ENCODE measurements around the gene ELL.

The ELL gene

DNA sequence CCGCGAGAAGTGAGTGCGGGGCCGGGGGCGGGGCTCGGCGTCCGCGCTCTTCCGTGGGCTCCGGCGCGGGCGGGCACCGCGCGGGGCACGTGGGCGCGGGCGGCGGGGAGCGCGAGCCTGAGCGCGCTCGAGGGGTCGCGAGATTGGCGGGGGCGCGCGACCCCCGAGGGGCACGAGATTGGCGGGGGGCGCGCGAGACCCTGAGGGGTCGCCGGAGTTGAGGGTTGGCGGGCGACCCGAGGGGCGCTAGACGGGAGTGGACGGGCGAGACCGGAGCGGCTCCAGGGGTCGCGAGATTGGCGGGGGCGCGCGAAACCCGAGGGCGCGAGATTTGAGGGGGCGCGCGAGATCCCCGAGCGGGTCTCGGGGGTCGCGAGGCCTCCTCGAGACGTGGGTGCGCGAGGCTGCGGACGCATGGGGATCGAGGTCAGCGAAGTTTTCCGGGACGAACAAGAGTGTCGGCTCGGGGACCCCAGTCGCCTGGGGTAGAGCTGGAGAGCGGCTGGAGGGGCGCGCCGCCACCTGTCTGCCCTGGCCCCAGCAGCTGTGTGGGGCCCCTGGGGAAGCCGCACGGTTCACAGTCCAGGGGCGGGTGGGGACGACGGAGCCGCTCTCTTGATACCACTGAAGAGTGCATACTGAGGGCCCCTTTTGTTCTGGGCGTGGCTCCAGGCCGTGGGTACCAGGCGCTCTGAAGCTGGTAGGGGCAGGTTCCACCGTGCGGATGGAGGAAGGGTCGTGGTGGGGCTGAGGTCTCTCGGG is 102.0 kb downstream of the ELL start:
- Histone ChIP-seq H3K36me3 (replicated peaks in 1 of 2; ENCODE audit: control insufficient read depth in 2 of 2, insufficient read depth in 2 of 2, low read length in 2 of 2) (peaks cover 0 to 15% of the 10 kb centered on the region in 2 donors), H3K9ac (ENCODE audit: low read depth, low read length, poor library complexity) (peak overlapping the region; percentile 91)

GRCh38 chr19:18419195-18419698 is 102.6 kb downstream of the ELL start, which contains the start of gene SSBP4:
Gene SSBP4 (plus strand): TSS chr19:18419398. CDS start chr19:18419649, 251 bp downstream.
- Histone ChIP-seq H2AFZ (ENCODE audit: low read length) (peak within 1 kb of the TSS; percentile 56), H2BK120ac (ENCODE audit: low read depth, low read length) (peak within 1 kb of the TSS; percentile 77), H3K36me3 (replicated peaks in 1 of 2; ENCODE audit: control insufficient read depth in 2 of 2, insufficient read depth in 2 of 2, low read length in 2 of 2) (peaks cover 0 to 15% of the 10 kb centered on the region in 2 donors), H3K79me1 (ENCODE audit: low read depth, low read length) (peaks cover 11% of the 10 kb centered on the region), H3K23ac (ENCODE audit: low read depth, low read length, poor library complexity) (peak within 1 kb of the TSS; percentile 94), H3K4me1 (ENCODE audit: control insufficient read depth in 2 of 2, insufficient read depth in 1 of 2, low read depth in 1 of 2, low read length in 2 of 2) (peaks cover 35 to 70% of the 10 kb centered on the region in 2 donors), H2BK12ac (ENCODE audit: low read length) (peak within 1 kb of the TSS; percentile 90), H4K8ac (ENCODE audit: low read depth, low read length) (no peak within 1 kb of the TSS), H3K27ac (replicated peaks; ENCODE audit: low read length) (no peak within 1 kb of the TSS), H3K4ac (ENCODE audit: low read length) (peak within 1 kb of the TSS; percentile 69), H2AK5ac (ENCODE audit: low read depth, low read length) (peak within 1 kb of the TSS; percentile 91), H3K4me2 (ENCODE audit: insufficient read depth, low read length, poor library complexity, severe bottlenecking) (peak within 1 kb of the TSS; percentile 92), H3K27me3 (ENCODE audit: control insufficient read depth in 3 of 3, insufficient read depth in 3 of 3, low read depth in 1 of 3, low read length in 3 of 3) (peaks cover 0 to 20% (median 0%) of the 10 kb centered on the region in 3 experiments), H3K9ac (ENCODE audit: low read depth, low read length, poor library complexity) (peak within 1 kb of the TSS; percentile 91), H3K9me3 (replicated peaks in 1 of 2; ENCODE audit: control insufficient read depth in 2 of 2, insufficient read depth in 1 of 2, low read depth in 1 of 2, low read length in 2 of 2) (peaks cover 0 to 2% of the 10 kb centered on the region in 2 donors), H2BK15ac (ENCODE audit: low read length) (peak within 1 kb of the TSS; percentile 92), H3K4me3 (ENCODE audit: low read length in 2 of 2) (peak within 1 kb of the TSS; percentile 83 to 86), H2BK5ac (ENCODE audit: low read length) (peak within 1 kb of the TSS; percentile 89), H4K91ac (ENCODE audit: low read depth, low read length, poor library complexity) (peak within 1 kb of the TSS; percentile 56), H3K18ac (ENCODE audit: low read length) (peak within 1 kb of the TSS; percentile 98), H3K14ac (ENCODE audit: low read length) (peak within 1 kb of the TSS; percentile 82)
- WGBS, 2 donors (ENCODE audit: extremely low coverage in 2 of 2, insufficient read length in 2 of 2, insufficient replicate concordance in 1 of 2), result no CpG with 5 or more reads among the region's 80 CpGs
- DNase-seq (ENCODE audit: low spot score), result peak; percentile 76

More for the DNA sequence above, 102.0 kb downstream of the ELL start:
- Histone ChIP-seq H4K8ac (ENCODE audit: low read depth, low read length) (no peak overlapping the region), H3K4me3 (ENCODE audit: low read length in 2 of 2) (peak overlapping the region; percentile 83 to 86), H3K4me2 (ENCODE audit: insufficient read depth, low read length, poor library complexity, severe bottlenecking) (peak overlapping the region; percentile 92), H2BK12ac (ENCODE audit: low read length) (peak overlapping the region; percentile 90), H3K9me3 (replicated peaks in 1 of 2; ENCODE audit: control insufficient read depth in 2 of 2, insufficient read depth in 1 of 2, low read depth in 1 of 2, low read length in 2 of 2) (peaks cover 0 to 2% of the 10 kb centered on the region in 2 donors), H3K23ac (ENCODE audit: low read depth, low read length, poor library complexity) (peak overlapping the region; percentile 53), H3K27ac (replicated peaks; ENCODE audit: low read length) (no peak overlapping the region), H4K91ac (ENCODE audit: low read depth, low read length, poor library complexity) (no peak overlapping the region), H3K18ac (ENCODE audit: low read length) (peak overlapping the region; percentile 96), H3K79me1 (ENCODE audit: low read depth, low read length) (peaks cover 15% of the 10 kb centered on the region), H3K4me1 (ENCODE audit: control insufficient read depth in 2 of 2, insufficient read depth in 1 of 2, low read depth in 1 of 2, low read length in 2 of 2) (peaks cover 39 to 68% of the 10 kb centered on the region in 2 donors), H2BK120ac (ENCODE audit: low read depth, low read length) (peak overlapping the region; percentile 77), H2BK5ac (ENCODE audit: low read length) (peak overlapping the region; percentile 89), H3K27me3 (ENCODE audit: control insufficient read depth in 3 of 3, insufficient read depth in 3 of 3, low read depth in 1 of 3, low read length in 3 of 3) (peaks cover 0 to 20% (median 0%) of the 10 kb centered on the region in 3 experiments), H2AFZ (ENCODE audit: low read length) (peak overlapping the region; percentile 56), H2AK5ac (ENCODE audit: low read depth, low read length) (peak overlapping the region; percentile 77), H2BK15ac (ENCODE audit: low read length) (no peak overlapping the region), H3K14ac (ENCODE audit: low read length) (peak overlapping the region; percentile 82), H3K4ac (ENCODE audit: low read length) (no peak overlapping the region)
- WGBS, 2 donors (ENCODE audit: extremely low coverage in 2 of 2, insufficient read length in 2 of 2, insufficient replicate concordance in 1 of 2), result no CpG with 5 or more reads among the region's 97 CpGs
- no peak for DNase-seq (ENCODE audit: low spot score)

- Histone ChIP-seq H2BK120ac (ENCODE audit: low read depth, low read length) (peak overlapping the region; percentile 29), H2BK15ac (ENCODE audit: low read length) (peak overlapping the region; percentile 92), H3K23ac (ENCODE audit: low read depth, low read length, poor library complexity) (peak overlapping the region; percentile 94), H3K18ac (ENCODE audit: low read length) (peak overlapping the region; percentile 22), H2AK5ac (ENCODE audit: low read depth, low read length) (peak overlapping the region; percentile 91), H2BK12ac (ENCODE audit: low read length) (peak overlapping the region; percentile 18), H3K9me3 (replicated peaks in 1 of 2; ENCODE audit: control insufficient read depth in 2 of 2, insufficient read depth in 1 of 2, low read depth in 1 of 2, low read length in 2 of 2) (peaks cover 0 to 2% of the 10 kb centered on the region in 2 donors), H4K8ac (ENCODE audit: low read depth, low read length) (no peak overlapping the region), H3K4me3 (ENCODE audit: low read length in 2 of 2) (peak overlapping the region; percentile 65 to 83), H2AFZ (ENCODE audit: low read length) (peak overlapping the region; percentile 56), H3K4me2 (ENCODE audit: insufficient read depth, low read length, poor library complexity, severe bottlenecking) (peak overlapping the region; percentile 65), H3K27ac (replicated peaks; ENCODE audit: low read length) (no peak overlapping the region), H3K36me3 (replicated peaks in 1 of 2; ENCODE audit: control insufficient read depth in 2 of 2, insufficient read depth in 2 of 2, low read length in 2 of 2) (peaks cover 0 to 15% of the 10 kb centered on the region in 2 donors), H3K14ac (ENCODE audit: low read length) (peak overlapping the region; percentile 33), H2BK5ac (ENCODE audit: low read length) (peak overlapping the region; percentile 89), H3K9ac (ENCODE audit: low read depth, low read length, poor library complexity) (peak overlapping the region; percentile 17), H3K27me3 (ENCODE audit: control insufficient read depth in 3 of 3, insufficient read depth in 3 of 3, low read depth in 1 of 3, low read length in 3 of 3) (peaks cover 0 to 20% (median 0%) of the 10 kb centered on the region in 3 experiments), H3K4ac (ENCODE audit: low read length) (no peak overlapping the region), H4K91ac (ENCODE audit: low read depth, low read length, poor library complexity) (peak overlapping the region; percentile 56), H3K79me1 (ENCODE audit: low read depth, low read length) (peaks cover 11% of the 10 kb centered on the region), H3K4me1 (ENCODE audit: control insufficient read depth in 2 of 2, insufficient read depth in 1 of 2, low read depth in 1 of 2, low read length in 2 of 2) (peaks cover 29 to 65% of the 10 kb centered on the region in 2 donors)
- WGBS, 2 donors (ENCODE audit: extremely low coverage in 2 of 2, insufficient read length in 2 of 2, insufficient replicate concordance in 1 of 2), result no CpG with 5 or more reads among the region's 39 CpGs
- DNase-seq (ENCODE audit: low spot score), result no peak
Observed at GRCh38 chr19:18418483-18419194, 103.2 kb downstream of the ELL start.
